Keratinocyte (primary cell): ENCODE results near the gene SHC3.

Experiments used
- CTCF ChIP-seq, 3 experiments: IDR thresholded peaks in 1 of 3; conservative IDR thresholded peaks in 1 of 3; optimal IDR thresholded peaks in 1 of 3; 2 replicates in 2 of 3; 3 replicates in 1 of 3; pipeline versions ENCODE3 to v1.5.1; 2011; ENCODE audit warnings: low read length in 3 of 3, mild to moderate bottlenecking in 3 of 3, moderate library complexity in 2 of 3, control low read depth in 1 of 3, inconsistent platforms in 1 of 3; ENCODE audit not compliant: insufficient read depth in 2 of 3; ENCODE audit errors: extremely low read depth in 1 of 3
- EZH2 ChIP-seq: IDR thresholded peaks from one replicate; pipeline ENCODE4 v1.6.1; 2012; ENCODE audit warnings: inconsistent platforms, mild to moderate bottlenecking, low read length, moderate library complexity

- TF ChIP-seq CTCF (optimal IDR thresholded peaks at IDR 0.05 in 1 of 3, IDR thresholded peaks at IDR 0.05 in 1 of 3, conservative IDR thresholded peaks at IDR 0.05 in 1 of 3; ENCODE audit: extremely low read depth in 1 of 3, insufficient read depth in 2 of 3, low read length in 3 of 3), result no peak
- TF ChIP-seq EZH2, result no peak
Observed at GRCh38 chr9:89154651-89155336, 23.8 kb downstream of the SHC3 start.
